COLO668 (cell line): Measurements from ENCODE around the gene EFNB3.

Experiments
- DNase-seq: peaks from one replicate; lab custom pipeline; 2025; ENCODE audit not compliant: unreplicated experiment; lab: John Stamatoyannopoulos, UW

Gene EFNB3

DNA sequence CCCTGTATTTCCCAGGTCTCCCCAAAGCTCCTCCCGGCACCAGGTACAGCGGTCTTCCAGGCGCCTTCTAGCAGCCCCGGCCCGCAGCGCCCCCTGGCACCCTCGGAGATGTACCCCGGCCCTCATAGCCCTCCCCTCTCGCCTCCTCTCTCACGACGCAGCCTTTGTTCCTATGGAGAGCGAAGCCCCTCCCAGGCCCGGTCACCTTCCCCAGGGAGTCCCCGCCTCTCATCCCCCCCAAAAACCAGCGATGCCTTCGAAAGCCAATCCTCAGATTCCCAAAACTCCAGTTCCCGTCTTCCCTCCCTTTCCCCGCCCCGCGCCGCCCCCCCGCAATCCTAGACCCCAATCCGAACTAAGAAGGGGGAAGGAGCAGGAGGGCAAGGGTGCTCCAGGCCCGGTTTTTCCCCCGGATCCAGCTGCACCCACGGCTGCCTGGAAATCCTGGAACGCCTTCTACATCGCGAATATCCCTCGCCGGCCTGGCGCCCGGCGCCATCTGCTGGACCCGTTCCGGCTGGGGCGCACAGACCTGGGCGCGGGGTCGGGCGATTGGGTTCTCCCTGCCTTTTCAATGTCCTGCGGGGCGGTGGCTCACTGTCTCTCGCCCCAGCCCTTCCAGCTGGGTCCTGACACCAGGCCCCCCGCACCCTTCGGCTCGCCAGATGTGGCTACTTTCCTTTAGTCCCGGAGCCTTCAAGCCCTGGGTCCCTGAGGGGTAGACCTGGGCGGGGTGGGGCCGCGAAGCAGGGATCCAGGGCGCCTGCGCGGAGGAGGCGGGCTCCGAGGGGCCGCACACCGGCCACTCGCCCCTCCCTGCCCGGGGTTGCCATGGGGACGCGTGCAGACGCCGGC, 12.1 kb downstream of the EFNB3 start, which contains the start of gene DNAH2:
Gene DNAH2, plus strand, starts transcription at position 844 of the 855 bp plus-strand sequence. CDS start 1,991 bp downstream, outside the sequence.
- peak; percentile 46 for DNase-seq

DNA sequence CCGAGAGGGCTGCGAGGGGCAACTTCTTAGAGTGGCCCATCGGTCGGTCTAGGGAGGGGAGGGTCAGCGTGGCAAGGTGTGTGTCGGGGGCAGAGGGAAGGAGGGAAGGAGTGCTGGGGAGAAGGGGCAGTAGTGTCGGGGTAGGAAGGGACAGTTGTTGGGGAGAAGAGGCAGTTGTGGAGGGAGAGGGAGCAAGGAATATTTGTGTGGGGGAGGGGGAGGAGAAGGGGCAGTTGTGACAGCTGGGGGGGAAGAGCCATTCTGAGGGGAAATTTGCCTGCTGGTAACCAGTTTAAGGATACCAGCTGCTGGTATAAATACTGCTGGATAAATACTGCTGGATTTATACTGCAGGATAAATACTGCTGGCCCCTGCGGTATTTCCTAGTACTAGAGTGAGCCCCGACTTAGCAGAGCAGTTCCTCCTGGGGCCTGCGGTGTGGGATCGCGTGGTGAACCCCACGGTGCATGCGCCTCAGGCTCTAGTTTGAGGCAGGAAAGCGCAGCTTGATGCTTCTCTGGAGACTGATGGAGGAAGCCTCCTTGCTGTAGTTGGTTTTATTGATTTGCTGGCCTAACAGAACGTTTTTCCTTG, 12.9 kb downstream of the EFNB3 start:
- DNase-seq: no peak

DNA sequence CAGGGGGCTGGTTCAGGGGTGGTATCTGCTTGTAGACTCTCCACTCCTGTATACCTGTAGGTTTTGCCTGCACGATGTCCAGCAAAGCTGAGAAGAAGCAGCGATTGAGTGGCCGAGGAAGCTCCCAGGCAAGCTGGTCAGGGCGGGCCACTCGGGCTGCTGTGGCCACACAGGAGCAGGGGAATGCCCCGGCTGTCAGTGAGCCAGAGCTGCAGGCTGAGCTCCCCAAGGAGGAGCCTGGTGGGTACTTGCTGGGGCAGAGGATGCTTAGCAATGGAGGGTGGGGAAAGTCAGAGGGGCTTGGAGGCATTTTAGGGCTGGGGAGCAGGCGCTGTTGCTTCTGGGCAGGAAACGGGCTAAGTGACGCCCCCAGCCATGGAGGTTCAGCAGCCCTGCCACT, 14.7 kb downstream of the EFNB3 start:
- no peak for DNase-seq

DNA sequence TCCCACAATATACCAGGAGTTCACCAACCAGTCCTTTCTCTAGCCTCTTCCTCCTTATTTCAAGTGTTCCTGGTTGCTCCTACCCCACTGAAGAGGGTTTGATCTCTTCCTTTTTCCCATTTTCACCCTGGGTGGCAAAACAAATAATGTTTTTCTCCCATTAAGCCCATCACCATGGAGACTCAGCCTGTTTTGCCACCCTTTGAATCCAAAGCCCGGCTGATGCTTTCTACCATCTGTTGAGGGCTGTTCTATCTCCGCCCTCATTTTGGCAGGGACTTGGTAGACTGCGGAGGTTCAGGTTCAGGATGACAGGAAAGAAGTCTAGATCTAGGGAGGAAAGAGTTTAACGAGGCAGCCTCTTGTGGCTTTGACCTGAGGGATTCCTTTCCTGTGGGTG, 15.1 kb downstream of the EFNB3 start:
- DNase-seq: no peak

DNA sequence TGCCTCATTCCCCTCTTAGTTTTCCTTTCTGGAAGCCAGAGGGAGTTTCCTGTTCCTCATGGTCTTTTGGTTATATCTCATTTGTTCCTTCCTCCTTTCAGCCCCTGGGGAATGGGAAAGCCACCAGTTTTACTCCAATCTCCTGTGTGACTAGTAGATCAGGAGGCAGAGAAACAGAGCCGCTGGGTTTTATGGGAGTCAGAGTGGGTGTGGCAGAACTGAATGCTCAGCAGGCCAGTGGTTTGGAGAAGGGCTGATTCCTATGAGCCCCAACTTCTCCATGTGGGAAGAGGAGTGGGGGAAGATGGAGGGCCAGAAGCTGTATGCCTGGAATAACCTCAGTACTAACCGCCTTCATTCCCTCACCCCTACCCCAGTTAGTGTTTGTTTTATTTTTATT, 16.6 kb downstream of the EFNB3 start:
- no peak for DNase-seq

DNA sequence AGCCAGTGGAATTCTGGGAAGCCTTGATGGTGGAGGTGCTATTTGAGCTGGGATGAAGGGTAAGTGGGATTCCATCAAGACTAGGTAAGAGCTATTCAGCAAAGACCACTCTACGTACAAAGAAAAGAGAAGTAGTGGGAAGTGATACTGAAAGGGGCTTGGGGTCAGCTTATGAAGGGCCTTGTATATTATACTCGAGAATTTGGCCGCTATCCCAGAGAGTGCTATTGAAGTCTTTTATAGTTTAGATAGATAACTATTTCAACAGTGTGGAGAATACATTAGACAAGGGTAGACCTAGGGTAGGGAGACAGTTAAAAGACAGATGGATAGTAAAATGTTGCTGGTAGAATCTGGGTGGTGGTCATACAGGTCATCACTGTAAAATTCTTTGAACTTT, 22.9 kb downstream of the EFNB3 start:
- DNase-seq: no peak

DNA sequence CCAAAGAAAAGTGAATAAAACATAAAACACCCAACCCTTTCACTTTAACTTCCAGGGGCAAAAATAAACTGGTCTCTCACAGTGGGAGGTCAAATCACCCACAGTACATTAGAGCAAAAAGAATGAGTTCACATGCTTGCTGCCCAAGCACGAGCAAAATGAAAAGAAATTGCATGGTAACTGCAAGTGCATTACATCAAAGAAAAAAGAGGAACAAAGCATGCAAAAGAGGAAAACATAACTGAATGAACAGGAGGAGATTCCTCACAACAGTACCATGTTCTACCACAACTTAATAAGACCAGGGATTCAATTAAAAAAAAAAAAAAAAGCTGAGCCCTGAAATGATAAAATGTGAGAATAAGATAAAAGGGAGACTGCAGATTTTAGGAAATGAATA, 24.8 kb downstream of the EFNB3 start:
- no peak for DNase-seq

DNA sequence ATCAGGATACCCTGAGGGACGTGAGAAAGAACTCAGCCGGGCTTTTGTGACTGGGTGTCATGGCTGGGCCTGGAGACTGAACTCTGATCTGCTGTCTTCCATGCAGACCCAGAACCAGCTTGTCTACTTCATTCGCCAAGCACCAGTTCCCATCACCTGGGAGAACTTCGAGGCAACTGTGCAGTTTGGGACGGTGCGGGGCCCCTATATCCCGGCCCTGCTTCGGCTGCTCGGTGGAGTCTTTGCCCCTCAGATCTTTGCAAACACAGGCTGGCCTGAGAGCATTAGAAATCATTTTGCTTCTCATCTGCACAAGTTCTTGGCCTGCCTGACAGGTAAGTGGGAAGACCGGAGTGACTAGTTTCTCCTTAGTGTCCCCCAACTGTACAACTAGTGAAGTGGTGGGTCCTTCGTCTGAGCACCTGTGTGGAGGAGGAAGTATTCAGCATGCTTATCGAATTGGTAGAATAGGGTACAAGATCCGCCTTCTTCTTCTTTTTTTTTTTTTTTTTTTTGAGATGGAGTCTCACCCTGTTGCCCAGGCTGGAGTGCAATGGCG, 28.1 kb downstream of the EFNB3 start:
- DNase-seq: no peak

DNA sequence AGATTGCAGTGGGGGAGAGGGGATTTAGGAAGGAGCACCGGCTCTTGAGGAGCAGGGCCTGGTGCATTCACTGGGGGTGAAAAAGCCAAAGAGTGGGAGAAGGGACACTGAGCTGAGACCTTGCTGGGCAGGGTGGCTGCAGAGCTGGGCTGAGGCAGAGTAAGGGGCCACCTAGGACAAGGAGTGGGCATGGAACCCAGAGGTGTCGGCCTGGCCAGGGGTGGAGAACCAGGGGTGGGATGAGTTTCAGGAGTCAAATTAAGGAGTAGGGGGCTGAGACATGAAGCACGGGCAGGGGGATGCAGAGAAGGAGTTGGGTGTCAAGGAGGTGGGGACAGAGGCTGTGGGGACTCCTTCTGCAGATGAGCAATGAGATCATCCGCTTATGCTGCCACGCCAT, 32.6 kb downstream of the EFNB3 start:
- no peak for DNase-seq

DNA sequence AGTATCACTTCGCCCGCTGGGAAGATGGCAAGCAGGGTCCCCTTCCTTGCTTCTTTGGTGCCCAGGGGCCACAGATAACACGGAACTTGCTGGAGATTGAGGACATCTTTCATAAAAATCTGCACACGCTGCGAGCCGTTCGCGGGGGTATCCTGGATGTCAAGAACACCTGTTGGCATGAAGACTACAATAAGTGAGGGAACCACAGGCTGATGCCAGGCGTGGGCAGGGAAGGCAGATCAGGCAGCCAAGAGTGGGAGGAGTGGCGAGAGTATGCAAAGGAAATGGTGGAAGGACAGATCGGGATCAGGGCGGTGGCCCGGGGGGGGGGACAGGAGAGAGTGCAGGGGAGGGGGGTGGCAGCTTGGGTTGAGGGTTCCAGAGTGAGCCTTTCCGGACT, 34.7 kb downstream of the EFNB3 start:
- no peak for DNase-seq

DNA sequence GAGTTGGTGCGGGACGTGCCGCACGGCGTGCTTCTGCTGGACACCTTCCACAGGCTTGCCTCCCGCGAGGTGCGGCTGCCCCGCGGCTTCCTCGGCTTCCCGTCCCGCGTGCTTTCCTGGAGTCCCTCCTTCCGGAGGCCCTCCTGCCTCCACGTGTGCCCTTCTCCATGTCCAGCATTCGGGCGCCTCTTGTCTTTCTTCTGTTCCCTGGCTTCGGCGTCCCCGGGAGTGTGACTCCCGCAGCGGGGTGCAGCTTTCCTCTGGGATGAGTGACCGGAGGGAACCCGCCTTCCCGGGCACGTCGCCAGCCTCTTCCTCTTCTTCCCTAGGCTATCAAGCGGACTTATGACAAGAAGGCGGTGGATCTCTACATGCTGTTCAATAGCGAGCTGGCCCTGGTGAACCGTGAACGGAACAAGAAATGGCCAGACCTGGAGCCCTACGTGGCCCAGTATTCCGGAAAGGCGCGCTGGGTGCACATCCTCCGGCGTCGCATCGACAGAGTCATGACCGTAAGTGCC, 35.5 kb downstream of the EFNB3 start:
- DNase-seq: no peak

DNA sequence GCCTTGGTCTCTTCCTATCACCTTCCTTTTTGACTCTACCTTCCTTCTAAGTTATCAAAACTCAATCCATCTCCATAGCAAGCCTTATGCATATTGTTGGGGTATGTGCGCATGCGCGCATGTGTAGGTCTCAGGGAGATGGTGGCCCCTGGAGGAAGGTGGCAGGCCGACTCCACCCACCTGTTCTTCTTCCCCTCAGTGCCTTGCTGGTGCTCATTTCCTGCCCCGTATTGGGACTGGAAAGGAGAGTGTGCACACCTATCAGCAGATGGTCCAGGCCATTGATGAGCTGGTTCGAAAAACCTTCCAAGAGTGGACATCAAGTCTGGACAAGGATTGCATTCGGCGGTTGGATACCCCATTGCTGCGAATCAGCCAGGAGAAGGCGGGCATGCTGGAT, 37.7 kb downstream of the EFNB3 start:
- no peak for DNase-seq

DNA sequence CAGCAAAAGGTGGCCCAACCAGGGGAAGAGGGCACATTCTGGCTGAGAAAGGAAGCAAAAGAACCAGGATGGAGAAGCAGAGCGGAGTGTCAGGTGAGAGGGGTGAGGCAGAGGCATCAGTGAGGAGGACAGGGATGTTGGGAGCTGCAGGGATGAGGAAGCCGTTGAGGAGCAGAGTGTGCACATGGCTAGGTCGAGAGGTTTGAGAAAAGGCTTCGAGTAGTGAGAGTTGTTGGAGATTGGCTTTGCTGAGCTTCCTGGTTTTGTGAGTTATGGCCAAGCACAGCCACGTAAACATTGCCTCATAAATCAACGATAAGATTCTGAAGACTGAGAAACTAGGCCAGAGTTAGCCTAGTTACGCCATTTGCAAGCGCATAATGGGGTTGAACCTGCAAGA, 39.4 kb downstream of the EFNB3 start:
- DNase-seq: no peak

DNA sequence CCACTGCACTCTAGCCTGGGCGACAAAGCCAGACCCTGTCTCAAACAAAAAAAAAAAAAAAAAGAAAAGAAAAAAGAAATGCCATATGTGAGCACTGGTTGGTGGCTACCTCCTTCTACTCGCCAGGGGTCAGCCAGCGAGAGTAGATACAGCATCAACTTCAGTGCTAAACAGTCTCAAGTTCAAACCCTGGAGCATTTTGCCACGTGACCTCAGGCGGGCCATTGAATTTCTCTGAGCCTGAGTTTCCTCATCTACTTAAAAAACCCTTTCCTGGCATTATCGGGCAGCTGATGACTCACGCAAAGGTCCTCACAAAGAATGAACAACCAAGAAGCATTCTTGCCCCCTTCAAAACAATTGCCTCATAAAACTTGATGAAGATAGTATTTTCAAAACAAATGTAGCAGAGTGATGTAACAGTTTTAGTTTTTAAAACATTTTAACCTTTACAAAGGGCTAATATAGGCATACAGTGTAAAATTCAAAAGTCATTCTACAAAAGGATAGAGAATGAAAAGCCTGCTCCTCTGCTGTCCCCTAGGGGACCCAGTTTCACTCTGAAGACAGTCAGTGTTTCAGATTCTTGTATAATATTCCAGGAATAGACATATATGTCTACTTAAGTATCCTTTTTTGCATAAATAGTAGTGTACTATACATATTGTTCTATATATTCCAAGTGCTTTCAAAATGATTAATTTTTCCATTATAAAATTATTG, 40.9 kb downstream of the EFNB3 start:
- DNase-seq: no peak

DNA sequence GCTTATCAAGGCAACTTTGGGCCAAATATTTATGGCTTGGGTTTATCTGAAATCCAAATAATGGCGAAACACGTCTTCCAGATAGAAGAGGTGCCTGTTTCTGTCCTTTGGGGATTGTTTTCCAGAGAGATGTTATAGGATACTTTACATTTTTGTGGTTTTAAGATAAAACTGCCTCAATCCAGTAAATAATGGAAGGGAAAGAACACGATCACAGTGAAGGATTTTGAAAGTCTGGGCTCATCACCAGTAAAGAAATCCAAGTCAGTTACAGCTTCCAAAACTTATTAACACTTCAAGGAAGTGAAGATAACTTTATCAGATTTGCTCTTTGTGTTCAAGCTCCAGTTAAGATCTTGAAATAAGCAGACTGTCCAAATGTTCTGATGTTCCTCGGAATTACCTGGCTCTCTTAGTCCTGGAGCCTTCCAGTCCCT, 42.7 kb downstream of the EFNB3 start:
- no peak for DNase-seq

DNA sequence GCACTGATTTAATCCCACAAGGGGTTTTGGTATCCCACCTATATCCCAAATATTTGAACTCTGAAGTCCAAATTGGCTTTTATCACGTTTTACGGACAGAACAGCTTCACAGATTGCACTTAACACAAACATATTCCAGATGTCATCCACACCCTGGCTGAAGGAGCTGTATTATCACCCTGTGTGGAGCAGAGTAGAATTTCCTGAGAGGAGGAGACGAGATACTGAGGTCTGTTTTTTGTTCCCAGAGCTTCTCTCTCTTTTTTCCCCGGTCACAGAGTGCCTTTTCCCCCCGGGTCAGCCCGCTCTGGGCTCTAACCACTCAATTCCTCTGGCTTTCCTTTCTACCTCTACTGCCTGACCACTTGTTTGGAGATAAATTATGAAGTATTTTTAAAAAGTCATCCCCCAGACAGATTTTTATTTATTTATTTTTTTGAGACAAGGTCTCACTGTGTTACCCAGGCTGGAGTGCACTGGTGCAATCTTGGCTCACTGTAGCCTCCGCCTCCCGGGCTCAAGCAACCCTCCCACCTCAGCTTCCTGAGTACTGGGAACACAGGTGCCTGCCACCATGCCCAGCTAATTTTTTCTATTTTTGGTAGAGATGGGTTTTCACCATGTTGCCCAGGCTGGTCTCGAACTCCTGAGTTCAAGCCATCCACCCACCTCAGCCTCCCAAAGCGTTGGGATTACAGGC, 43.2 kb downstream of the EFNB3 start:
- no peak for DNase-seq

DNA sequence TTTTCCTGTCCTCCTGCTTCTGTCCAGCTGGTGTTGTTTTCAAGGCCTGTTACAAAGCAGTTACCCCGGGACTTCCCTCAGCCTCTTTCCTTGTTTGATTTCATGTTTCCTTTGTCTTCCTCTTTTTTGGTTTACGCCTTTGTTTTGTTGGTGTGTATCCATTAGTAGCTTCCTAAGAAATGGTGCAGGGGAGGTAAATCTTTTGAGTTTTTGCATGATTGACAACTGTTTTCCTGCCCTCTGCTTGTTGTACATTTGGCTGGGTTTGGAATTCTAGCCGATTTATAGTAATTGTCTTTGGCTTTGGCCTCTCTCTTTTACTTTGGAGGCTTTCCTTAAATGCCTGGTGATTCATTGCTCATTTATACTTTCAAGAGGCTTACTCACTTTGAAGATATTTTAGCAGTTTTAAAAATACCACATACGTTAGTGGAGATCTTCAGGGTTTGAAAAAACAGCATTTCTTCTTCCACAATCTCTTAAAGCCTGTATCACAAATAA, 45.4 kb downstream of the EFNB3 start:
- no peak for DNase-seq

DNA sequence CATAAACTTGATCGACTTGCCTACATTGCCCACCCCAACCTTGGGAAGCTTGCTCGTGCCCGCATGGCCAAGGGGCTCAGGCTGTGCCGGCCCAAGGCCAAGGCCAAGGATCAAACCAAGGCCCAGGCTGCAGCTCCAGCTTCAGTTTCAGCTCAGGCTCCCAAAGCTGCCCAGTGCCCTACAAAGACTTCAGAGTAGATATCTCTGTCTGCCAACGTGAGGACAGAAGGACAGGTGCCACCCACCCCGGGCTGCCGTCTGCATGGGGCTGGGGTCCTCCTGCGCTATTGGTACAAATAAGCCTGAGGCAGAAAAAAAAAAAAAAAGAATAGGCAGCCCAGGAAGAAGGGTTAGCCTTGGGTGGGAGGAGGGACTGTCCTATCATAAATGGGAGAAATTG, 49.7 kb downstream of the EFNB3 start:
- DNase-seq: no peak

DNA sequence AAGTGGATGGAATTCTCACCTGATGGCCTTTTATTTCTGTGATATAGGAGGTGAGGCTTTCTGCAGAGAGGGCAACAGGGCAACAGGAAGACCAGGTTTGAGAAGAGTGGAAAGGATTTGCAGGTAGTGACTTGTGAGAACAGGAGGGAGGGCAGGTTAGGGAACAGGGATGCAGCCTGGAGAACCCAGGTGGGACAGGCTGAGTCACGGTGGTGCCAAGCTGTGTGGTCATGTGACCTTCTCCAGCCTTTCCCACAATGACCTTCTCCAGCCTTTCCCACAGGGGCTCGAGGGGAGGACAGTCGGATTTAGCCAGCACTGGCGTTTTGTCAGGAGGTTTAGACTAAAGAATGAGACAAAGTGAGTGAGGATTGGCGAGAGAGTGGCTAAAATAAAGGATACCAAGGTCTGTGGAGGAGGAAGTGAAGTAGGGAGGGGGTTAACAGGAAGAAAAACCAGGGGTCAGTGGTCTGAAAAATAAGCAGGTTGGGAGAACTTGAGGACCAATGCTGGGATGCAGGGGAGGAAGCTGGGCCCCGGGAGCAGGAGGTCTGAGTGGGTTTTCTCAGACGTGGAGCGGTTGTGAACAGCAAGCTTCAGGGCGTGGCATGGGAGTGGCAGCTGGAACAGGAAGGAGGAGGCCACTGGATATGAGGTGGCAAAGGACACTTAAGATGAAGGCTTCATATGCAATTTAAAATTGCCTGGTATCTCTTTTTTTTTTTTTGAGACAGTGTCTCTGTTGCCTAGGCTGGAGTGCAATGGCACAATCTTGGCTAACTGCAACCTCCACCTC, 50.3 kb downstream of the EFNB3 start:
- no peak for DNase-seq

DNA sequence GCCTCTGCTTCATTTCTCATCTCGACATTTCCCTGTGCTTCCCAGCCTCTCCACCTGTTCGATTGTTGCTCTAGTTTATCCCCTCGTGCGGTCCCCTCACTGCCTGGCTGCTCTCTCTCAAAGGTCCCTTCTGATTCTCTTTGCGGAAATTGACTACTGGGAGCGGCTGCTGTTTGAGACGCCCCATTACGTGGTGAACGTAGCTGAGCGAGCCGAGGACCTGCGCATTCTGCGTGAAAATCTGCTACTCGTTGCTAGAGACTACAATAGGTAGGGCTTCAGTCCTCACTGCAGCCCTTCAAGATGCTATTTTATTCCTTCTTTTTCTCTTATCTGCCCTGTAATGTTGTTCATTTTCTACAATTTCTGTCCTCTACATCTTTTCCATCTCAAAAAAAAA, 52.0 kb downstream of the EFNB3 start:
- DNase-seq: no peak
